HAP-1 (cell line): ENCODE measurements around the gene USP27X.

Experiments
- DNase-seq, 2 experiments: peaks; one replicate each; pipeline ENCODE4 v3.0.0-alpha.2; 2016 to 2020; ENCODE audit warnings: low spot score in 2 of 2
- H3K27me3 ChIP-seq: fragments of 250-450 bp; sonication (Bioruptor Pico); 2 replicates; pipeline ENCODE4 v1.5.1; 2020; ENCODE audit warnings: low read depth, mild to moderate bottlenecking, moderate library complexity
- H3K36me3 ChIP-seq: fragments of 250-450 bp; sonication (Bioruptor Pico); replicated peaks from 2 replicates; pipeline ENCODE4 v1.5.1; 2020; ENCODE audit warnings: mild to moderate bottlenecking
- H3K4me1 ChIP-seq: fragments of 250-450 bp; sonication (Bioruptor Pico); 2 replicates; pipeline ENCODE4 v1.5.1; 2020; ENCODE audit warnings: mild to moderate bottlenecking
- H3K4me3 ChIP-seq: fragments of 250-450 bp; sonication (Bioruptor Pico); 2 replicates; pipeline ENCODE4 v1.5.1; 2020; ENCODE audit warnings: mild to moderate bottlenecking, moderate library complexity
- H3K9me3 ChIP-seq: fragments of 250-450 bp; sonication (Bioruptor Pico); 2 replicates; pipeline ENCODE4 v1.5.1; 2020; ENCODE audit warnings: mild to moderate bottlenecking, moderate library complexity
- in situ Hi-C: fragments of 300-500 bp; cut with MboI; formaldehyde crosslinking; loops from 3 replicates; pipeline ENCODE4 v1.14.3; 2020; ENCODE audit warnings: low sequenced_read_pairs, inconsistent platforms, mixed read lengths

Gene USP27X

DNA sequence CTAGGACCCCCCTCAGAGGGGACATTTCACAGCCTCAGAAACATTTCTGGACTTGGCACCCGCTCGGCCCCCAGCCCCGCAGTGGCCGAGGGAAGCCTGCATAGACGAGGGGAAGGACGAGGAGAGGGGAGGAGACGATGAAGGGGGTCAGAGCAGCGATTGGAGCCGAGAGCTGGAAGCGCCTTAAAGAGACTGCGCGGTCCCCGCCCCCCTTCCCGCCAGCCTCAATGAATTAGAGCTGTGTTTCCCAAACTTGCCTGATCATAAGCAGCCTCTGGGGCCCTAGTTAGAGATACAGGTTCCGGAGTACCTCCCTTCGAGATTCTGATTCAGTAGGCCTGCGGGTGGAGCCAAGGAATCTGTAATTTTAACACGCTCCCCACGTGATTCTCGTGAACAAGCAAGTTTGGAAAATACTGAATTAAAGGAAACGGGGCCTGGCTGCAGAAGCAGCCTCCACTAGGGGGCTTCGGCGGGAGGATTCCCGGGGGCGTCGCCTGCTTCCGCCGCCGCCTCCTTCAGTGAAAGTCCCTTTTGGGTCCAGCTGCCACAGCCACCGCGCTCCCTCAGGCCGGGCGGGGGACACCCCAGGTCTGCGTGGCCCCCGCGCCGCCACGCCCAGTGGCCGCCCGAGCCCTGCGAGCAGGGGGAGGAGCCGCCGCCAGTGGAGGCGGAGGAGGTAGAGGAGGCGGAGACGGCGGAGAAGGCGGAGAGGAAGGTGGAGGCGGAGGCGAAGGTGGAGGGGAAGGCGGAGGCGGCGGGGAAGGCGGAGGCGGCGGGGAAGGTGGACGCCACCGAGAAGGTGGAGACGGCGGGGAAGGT, at the start of gene USP27X:
TSS of gene USP27X (plus strand) at position 651 of the 822 bp plus-strand sequence. CDS start 824 bp downstream, outside the sequence.
- Histone ChIP-seq H3K4me3 (peak within 1 kb of the TSS; percentile 65), H3K36me3 (no peaks in the 10 kb centered on the region; the same call in 1 of the 2 replicates), H3K4me1 (peaks cover 8% of the 10 kb centered on the region), H3K9me3 (no peaks in the 10 kb centered on the region; the same call in 1 of the 2 replicates), H3K27me3 (no peaks in the 10 kb centered on the region)
- in situ Hi-C loops = no loop called here
- DNase-seq = peak; percentile 90 to 93

DNA sequence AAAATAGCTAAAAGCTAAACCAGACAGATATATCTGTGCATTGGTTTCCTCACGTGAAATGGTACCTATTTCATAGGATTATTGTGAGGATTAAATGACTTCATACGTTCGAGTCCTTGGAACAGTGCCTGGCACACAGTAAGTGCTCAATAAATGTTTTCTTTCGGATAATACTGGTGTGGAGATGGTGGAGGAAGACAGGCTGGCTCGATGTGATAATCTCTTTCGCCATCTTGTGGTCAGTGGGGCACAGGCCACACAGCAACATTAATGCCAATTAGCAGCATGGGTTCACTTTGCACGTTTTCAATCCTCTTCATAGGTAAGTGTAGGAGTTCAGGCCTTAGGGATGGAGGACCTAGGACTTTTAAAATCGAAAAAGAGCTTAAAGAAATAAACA, 40.9 kb upstream of the USP27X start:
- no peak overlapping the region for H3K4me3 ChIP-seq
- H3K36me3 ChIP-seq = no peaks in the 10 kb centered on the region
- H3K9me3 ChIP-seq = no peaks in the 10 kb centered on the region
- H3K4me1 ChIP-seq = no peaks in the 10 kb centered on the region
- peaks cover 5% of the 10 kb centered on the region; the same call in 1 of the 2 replicates for H3K27me3 ChIP-seq
- DNase-seq = peak; percentile 27 to 54
- in situ Hi-C loops = no loop called here

DNA sequence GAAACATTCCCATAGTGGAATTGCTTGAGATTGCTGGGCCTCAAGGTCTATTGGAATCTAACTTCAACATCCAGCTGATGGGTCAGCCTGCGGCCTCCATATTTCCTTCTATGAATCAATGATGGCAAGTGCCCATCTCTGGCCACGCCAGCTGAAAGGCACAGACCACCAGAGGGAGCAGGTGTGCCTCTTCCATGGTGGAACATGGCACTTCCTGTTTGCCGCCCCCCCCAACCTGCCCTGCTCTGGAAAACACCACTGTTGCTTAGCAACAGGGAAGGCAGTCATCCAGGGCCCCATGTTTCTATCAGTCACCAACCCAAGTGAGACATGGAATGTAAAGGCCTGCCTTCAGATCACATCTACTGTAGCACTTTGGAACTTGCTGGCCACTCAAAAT, 38.6 kb upstream of the USP27X start:
- no peak overlapping the region for H3K4me3 ChIP-seq
- peak; percentile 65 to 86 for DNase-seq
- H3K4me1 ChIP-seq = no peaks in the 10 kb centered on the region
- no peaks in the 10 kb centered on the region for H3K9me3 ChIP-seq
- no peaks in the 10 kb centered on the region for H3K36me3 ChIP-seq
- H3K27me3 ChIP-seq = no peaks in the 10 kb centered on the region
- in situ Hi-C loops = no loop called here

DNA sequence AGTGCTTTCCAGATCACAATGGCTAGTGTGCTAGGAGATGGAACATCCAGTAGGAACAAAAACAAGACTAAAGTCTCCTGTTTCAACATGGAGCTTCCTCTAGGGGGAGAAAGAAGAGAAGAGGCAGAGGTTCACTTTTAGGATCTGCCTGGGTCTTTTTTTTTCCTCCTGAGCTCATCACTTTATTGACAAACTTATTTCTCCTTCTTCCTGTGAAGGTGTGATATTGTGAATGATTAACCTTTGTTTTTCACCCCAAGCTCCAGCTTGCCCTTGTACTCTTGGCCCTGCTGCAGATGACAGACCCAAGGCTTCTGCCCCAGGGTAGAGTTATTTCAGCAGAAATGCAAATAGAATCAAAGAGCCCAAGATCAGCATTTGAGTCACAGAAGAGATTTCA, 36.7 kb upstream of the USP27X start:
- in situ Hi-C loops = no loop called here
- no peak for DNase-seq

DNA sequence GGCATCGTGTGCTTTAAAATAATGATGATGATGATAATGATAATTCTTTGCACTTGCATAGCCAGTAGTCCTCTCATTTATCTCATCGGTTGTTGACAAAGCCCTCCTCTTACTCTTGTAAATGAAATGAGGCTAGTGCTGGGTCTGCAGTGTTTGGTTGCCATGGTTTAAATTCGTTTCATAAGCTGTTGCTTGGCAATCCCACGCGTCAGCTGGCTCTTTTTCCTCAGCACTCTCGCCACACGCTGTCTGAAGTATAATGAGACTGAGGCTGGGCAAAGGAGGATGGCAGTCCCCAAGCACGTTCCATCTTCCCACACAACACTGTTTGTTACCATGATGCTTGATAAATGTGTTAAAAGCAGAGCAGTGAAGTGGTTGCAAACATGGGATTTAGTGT, 34.7 kb upstream of the USP27X start:
- 0 out of 2 replicates have a peak, but pooled peaks cover 2% of the 10 kb centered on the region for H3K27me3 ChIP-seq
- no peaks in the 10 kb centered on the region for H3K4me1 ChIP-seq
- no peak overlapping the region for H3K4me3 ChIP-seq
- in situ Hi-C loops = no loop called here
- no peaks in the 10 kb centered on the region for H3K9me3 ChIP-seq
- no peak for DNase-seq
- H3K36me3 ChIP-seq = no peaks in the 10 kb centered on the region

More for the DNA sequence above, 36.7 kb upstream of the USP27X start:
- Histone ChIP-seq H3K4me1 (no peaks in the 10 kb centered on the region), H3K27me3 (no peaks in the 10 kb centered on the region), H3K36me3 (no peaks in the 10 kb centered on the region), H3K9me3 (no peaks in the 10 kb centered on the region), H3K4me3 (no peak overlapping the region)

DNA sequence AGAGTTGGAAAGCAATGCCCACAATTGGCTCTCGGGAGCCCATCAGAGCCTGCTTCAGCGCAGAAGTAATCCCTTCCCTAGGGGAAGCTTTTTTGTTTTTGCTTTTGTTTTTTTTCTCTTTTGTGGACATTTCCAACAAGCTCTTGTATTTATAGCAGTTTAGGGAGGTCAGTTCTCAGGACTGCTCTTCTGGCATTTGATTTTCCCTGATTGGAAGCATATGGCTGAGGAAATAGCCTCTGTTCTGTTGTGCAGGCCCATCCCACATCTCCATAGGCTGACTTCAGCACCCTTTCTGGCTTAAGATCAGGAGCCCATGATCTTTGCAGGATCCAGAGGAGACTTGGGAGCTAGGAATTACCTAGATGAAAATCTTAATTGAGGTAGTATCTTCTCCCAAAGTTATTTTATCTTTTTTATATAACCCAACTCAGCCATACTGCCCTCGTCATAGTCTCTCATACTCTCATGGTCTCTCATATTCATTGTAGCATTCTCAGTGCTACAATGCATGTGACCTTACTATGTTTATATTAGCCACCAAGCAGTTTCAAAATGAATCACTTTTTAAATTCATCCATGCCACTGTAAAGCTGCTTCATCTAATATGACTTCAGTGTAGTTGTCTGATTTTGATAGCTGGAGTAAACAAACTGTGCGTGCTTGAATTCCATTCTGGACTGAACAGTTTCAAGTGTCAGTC, 33.4 kb upstream of the USP27X start:
- H3K4me3 ChIP-seq = no peak overlapping the region
- no peaks in the 10 kb centered on the region for H3K9me3 ChIP-seq
- in situ Hi-C loops = no loop called here
- H3K27me3 ChIP-seq = 0 out of 2 replicates have a peak, but pooled peaks cover 2% of the 10 kb centered on the region
- no peaks in the 10 kb centered on the region for H3K4me1 ChIP-seq
- no peaks in the 10 kb centered on the region for H3K36me3 ChIP-seq
- no peak for DNase-seq

DNA sequence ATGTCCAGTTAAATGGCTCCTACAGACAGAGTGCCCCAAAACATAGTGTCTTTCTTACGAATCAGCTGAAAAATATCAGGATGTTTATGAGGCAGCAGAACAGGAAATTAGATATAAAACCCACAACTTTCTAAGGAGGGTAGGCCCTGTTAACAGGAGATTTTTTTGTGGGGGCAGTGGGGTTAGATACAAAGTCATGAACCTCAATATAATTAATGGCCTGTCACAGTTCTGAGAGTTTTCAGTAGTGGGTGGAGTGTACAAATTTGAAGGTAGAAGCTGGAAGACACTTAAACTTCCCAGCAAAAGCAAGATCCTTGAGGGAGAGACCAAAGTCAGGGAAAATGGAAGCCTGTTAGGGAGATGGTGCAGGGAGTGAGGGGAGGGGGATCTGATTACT, 32.8 kb upstream of the USP27X start:
- DNase-seq = no peak
- Histone ChIP-seq H3K27me3 (0 out of 2 replicates have a peak, but pooled peaks cover 2% of the 10 kb centered on the region), H3K4me3 (no peak overlapping the region), H3K4me1 (no peaks in the 10 kb centered on the region), H3K9me3 (no peaks in the 10 kb centered on the region), H3K36me3 (no peaks in the 10 kb centered on the region)
- in situ Hi-C loops = no loop called here

DNA sequence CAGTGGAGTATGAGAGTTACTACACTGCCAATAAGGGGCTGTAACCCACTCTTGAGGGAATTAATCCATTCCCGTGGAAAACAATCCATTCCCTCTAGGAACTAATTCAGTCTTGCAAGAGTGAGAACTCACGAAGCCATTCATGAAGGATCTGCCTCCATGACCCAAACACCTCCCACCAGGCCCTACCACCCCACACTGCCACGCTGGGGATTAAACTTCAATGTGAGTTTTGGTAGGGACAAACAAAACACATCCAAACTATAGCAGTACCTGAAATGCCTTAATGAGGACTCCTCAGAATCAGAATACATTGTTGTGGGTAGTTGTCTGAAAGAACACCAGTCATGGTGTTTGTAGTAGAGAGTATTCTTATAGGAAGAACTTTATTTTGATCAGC, 31.0 kb upstream of the USP27X start:
- H3K9me3 ChIP-seq = no peaks in the 10 kb centered on the region
- no peaks in the 10 kb centered on the region for H3K4me1 ChIP-seq
- no peak for DNase-seq
- H3K36me3 ChIP-seq = no peaks in the 10 kb centered on the region
- H3K4me3 ChIP-seq = no peak overlapping the region
- peaks cover 5% of the 10 kb centered on the region; the same call in 1 of the 2 replicates for H3K27me3 ChIP-seq
- in situ Hi-C loops = no loop called here

DNA sequence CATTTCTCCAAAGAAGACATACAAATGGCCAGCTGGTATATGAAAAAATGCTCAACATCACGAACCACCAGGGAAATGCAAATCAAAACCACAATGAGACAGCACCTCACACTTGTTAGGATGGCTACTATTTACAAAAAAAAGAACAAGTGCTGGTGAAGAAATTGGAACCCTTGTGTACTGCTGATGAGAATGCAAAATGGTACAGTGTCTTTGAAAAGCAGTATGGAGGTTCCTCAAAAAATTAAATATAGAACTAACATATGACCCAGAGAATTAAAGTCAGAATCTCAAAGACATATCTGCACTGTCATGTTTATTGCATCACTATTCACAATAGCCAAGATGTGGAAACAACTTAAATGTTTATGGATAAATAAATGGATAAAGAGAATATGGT, 29.3 kb upstream of the USP27X start:
- H3K4me3 ChIP-seq = no peak overlapping the region
- no peaks in the 10 kb centered on the region for H3K9me3 ChIP-seq
- H3K27me3 ChIP-seq = peaks cover 7% of the 10 kb centered on the region; the same call in 1 of the 2 replicates
- H3K36me3 ChIP-seq = no peaks in the 10 kb centered on the region
- no peak for DNase-seq
- in situ Hi-C loops = no loop called here
- H3K4me1 ChIP-seq = no peaks in the 10 kb centered on the region

DNA sequence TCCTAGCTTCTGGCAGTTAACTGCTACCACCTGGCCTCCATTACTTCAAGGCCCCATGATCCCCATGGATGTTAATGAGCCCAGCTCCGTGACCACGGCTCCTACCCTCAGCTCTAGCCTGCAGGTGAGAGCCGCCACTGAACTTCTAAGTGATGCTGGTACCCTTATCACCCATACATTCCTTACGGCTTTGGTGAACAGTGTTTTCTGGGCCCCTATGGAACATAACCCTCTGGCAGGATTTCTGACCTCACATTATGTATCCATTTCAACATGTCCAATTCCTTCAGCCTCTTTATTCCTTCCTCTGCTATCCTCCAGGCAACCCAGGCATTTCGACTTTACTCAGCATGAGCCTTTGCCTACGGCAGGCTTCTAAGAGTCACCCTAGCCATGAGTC, 25.6 kb upstream of the USP27X start:
- no peak overlapping the region for H3K4me3 ChIP-seq
- H3K27me3 ChIP-seq = peaks cover 7% of the 10 kb centered on the region; the same call in 1 of the 2 replicates
- in situ Hi-C loops = no loop called here
- H3K4me1 ChIP-seq = no peaks in the 10 kb centered on the region
- no peak for DNase-seq
- no peaks in the 10 kb centered on the region for H3K36me3 ChIP-seq
- no peaks in the 10 kb centered on the region for H3K9me3 ChIP-seq

DNA sequence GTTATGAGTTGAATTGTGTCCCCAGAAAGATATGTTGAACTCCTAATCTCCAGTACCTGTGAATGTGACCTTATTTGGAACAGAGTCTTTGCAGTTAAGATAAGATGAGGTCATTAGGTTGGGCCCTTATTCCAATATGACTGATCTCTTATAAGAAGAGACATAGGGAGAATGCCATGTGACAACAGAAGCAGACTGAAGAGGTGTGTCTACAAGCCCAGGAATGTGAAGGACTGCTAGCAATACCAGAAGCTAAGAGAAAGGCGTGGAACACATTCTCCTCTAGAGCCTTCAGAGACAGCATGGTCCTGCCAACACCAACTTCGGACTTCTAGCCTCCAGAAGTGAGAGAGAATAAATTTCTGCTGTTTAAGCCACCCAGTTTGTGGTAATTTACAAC, 22.5 kb upstream of the USP27X start:
- in situ Hi-C loops = no loop called here
- no peaks in the 10 kb centered on the region for H3K9me3 ChIP-seq
- no peaks in the 10 kb centered on the region for H3K36me3 ChIP-seq
- no peak for DNase-seq
- no peak overlapping the region for H3K4me3 ChIP-seq
- peaks cover 8% of the 10 kb centered on the region for H3K27me3 ChIP-seq
- no peaks in the 10 kb centered on the region for H3K4me1 ChIP-seq

DNA sequence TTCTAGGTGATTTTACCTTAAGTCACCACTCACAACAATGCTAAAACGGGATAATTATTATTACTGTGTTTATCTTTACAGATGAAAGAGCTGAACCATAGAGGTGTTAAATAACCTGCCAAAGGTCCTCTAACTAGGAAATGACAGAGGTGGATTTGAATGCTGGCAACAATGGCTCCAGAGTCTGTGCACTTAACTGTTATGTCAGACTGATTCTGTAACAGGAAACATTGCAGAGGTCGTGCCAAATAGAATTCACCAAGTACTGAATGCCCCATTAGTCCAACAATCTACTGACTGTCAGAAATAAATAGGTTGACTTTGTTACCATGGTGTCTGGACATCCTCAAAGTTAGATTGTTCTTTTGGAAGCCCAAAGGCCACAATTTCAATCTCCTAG, 20.9 kb upstream of the USP27X start:
- Histone ChIP-seq H3K4me1 (no peaks in the 10 kb centered on the region), H3K27me3 (peaks cover 5% of the 10 kb centered on the region; the same call in 1 of the 2 replicates), H3K9me3 (no peaks in the 10 kb centered on the region), H3K4me3 (no peak overlapping the region), H3K36me3 (no peaks in the 10 kb centered on the region)
- no peak for DNase-seq
- in situ Hi-C loops = no loop called here

DNA sequence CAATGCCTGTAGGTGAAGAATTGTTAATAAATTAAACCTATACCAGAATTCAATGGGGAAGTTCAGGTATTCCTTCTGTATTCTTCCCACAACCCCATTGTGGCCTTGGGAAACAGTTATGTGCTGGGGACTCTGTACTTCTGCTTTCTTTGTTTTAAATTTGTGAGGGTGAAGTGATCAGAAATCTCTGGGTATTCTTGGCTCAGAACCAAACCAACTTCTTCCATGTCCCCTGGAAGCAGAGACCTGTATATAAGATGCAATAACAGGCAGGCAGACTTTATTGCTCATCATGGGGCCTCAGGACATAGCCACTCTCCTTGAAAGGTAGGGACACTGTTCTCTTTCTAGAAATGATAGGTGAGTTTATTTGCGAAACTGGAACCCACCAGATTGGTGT, 19.8 kb upstream of the USP27X start:
- in situ Hi-C loops = no loop called here
- Histone ChIP-seq H3K36me3 (no peaks in the 10 kb centered on the region), H3K4me3 (no peak overlapping the region), H3K9me3 (no peaks in the 10 kb centered on the region), H3K27me3 (peaks cover 3% of the 10 kb centered on the region; the same call in 1 of the 2 replicates), H3K4me1 (no peaks in the 10 kb centered on the region)
- DNase-seq = no peak
